GM18519 (cell line): ENCODE results near the gene ASPSCR1.

Source experiments
- ATAC-seq: cut with Tn5 transposase; IDR thresholded peaks from one replicate; pipeline ENCODE4 v1.9.1; 2021; ENCODE audit warnings: mild to moderate bottlenecking, moderate library complexity; ENCODE audit not compliant: unreplicated experiment, low FRiP score

Gene ASPSCR1

DNA sequence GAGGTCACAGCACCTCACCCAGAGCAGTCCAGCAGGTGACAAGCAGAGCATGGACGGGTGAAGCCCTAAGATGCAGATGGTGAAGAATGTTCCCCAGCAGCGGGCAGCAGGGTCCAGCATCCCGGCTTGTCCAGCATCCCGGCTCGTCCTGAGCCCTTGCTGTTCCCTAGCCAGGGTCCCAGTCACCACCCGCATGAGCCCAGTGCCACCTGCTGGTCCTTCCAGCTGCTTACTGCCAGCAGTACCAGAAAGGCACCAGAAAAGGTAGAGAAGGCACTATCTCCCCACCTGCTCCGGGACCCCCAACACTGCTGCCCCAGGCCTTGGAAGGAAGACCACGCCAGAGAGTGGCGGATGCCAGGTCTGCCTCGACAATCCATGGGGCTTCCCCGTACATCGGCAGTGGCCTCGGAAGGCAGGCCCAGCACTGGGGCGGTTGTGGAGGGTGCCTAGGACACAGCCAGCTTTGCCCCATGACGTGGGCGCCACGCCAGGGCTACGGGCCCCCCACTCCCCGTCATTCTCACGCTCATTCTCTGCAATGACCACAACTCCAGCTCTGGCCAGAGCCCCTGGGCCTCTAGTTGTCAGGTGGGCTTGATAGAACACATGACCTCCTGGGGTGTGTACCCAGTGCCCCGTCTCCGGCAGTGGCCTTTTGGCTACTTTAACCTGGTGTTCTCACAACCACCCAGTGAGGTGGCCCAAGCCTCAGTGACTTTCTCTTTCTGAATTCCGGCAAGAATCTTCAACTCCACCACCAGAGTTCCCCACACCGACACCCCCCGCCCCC is 43.9 kb downstream of the ASPSCR1 start:
- ATAC-seq, result no peak

DNA sequence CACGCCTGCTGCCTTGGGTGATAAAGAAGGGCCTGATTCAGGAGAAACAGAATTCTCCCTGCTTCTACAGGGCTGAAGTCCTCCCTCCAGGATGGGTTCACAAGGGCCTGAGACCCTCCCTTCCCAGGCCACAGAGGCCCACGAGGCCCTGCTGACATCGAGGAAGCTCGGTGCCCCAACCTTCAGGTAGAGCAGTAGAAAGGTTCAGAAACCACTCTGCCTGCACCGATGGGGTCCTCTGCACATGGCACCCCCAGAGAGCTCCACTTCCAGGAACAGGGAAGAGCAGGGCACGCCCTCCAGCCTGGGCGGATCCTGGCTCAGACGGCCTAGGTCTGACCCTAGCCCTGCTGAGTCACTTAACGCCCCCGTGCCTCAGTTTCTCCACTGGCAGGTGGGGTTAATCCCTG is 44.5 kb downstream of the ASPSCR1 start:
- ATAC-seq, result no peak

DNA sequence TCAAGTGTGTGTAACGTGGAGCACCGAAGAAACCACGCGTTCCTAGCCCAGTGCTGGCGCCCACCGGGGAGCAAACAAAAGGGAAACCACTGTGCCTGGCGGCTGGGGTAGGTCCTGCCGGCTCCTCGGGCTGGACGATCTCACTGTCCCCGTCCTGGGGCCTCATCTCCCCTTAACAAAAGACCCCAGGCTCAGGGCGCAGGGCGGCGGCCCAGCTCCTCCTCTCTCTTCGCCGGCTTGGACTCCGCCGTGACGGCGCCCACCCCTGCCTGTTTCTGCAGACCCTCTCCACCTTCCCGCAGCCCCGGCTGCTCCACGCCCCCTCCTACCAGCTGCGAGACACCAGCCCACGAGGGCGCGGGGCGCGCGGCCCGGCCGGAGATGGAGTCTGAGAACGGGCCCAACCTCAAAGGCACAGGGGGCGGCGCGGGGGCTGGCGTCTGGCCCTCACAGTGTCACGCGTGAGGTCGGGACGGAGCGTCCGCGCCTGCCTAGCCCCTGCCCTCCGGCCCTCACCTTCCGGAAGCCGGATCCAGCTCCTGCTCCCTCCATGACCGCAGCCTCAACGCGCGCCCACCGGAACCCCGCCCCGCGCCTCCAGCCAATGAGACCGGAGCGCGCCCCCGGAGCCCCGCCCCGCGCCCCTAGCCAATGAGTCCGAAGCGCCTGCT is 45.0 kb downstream of the ASPSCR1 start, which contains the start of gene CENPX:
Gene CENPX, minus strand, starts transcription at position 569 of the 671 bp plus-strand sequence. Its CDS starts 17 bp downstream, at position 552.
- peak; percentile 29 for ATAC-seq

DNA sequence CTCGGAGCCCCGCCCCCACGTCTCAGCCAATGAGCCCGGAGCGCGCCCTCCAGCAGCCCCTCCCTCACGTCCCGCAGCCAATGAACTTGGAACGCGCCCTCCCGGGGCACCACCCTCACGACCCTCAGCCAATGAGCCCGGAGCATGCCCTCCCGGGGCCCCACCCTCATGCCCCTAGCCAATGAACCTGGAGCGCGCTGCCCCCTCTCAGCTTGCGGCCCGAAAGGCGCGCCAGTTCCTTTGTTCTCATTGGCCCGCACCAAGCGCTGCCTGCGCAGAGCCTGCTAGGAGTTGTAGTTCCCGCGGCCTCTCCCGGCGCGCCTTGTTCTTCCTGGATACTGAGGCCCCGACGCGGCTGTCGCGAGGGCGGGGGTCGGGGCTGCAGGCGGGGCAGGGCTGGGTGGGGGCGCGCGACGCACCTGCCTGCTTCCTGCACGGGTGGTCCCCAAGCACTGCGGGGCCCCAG is 45.6 kb downstream of the ASPSCR1 start, which contains the start of gene LRRC45:
Gene LRRC45, plus strand, starts transcription at position 325 of the 466 bp plus-strand sequence. CDS start 339 bp downstream, outside the sequence.
- ATAC-seq, result peak; percentile 72

DNA sequence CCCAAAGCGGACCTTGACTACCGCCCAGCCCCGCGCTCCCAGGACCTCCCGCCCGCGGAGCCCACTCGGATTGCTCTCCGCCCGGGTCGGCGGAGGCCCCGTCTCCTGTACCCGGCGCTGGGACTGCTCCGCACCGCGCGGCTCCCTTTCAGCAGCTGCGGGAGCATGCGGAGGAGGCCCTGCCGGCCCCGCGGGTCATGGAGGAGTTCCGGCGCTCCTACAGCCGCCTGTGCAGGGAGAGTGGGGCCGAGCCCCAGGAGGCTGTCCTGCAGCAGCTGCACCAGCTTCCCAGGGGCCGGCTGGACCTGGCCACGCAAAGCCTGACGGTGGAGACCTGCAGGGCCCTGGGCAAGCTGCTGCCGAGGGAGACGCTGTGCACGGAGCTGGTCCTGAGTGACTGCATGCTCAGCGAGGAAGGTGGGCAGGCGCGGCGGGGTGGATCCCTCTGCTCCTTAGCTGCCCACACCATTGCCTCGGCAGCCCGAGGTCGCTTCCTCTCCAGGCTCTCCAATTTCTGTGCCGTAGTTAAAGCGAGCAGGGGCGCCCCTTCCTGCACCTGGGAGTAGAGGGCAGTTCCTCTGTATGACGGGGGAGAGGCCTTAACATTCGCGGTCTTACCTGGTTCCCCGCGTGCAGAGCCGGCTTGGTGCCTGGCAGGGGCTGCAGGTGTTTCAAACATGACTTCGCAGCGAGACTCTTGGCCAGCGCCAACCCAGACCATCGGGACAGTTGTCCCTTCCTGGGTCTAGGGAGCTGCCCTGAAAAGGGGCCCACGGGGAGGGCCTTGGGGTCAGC is 46.2 kb downstream of the ASPSCR1 start:
- ATAC-seq, result peak; percentile 13

DNA sequence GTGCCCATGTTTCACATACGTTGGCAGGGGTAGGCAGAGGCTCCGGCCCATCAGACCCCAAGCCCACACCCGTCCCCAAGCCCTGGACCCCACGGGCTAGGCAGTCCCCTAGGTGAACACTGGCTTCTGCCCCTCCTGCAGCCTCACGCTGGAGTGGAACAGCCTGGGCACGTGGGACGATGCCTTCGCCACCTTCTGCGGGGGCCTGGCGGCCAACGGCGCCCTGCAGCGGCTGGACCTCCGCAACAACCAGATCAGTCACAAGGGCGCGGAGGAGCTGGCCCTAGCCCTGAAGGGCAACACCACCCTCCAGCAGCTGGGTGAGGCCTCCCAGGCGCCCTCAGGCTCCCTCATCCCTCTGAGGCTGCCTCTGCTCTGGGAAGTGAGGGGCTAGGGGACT is 47.4 kb downstream of the ASPSCR1 start:
- ATAC-seq, result no peak

DNA sequence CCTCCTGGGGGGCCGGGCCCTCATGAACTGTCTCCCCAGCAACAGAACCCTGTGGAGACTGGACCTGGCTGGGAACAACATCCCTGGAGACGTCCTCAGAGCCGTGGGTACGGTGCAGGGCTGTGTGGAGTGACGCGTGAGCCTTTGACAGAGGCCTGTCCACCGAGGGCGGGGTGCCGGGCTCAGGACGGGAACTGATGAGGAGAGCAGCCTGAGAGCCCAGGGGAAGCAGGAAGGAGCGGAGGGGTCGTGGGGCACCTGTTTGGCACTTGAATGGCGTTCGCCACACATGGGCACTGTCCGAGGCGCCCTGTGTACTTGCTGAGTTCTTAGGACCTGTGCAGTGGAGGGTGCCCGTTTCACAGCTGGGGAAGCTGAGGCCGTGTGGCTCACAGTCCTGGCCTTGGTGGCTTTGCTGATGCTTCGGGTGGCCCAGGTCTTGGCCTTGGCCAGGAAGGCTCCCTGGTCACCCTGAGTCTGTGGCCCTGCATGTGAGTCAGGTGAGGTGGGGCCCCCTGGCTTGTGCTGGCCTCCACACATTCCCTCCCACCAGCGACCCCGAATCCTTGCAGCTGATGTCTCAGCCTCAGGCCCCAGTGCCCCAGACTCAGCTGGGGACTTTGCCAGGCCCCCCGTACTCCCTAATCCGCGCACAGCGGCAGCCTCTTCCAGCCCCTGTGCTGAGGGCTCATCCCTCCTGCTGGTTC is 48.1 kb downstream of the ASPSCR1 start:
- no peak for ATAC-seq

DNA sequence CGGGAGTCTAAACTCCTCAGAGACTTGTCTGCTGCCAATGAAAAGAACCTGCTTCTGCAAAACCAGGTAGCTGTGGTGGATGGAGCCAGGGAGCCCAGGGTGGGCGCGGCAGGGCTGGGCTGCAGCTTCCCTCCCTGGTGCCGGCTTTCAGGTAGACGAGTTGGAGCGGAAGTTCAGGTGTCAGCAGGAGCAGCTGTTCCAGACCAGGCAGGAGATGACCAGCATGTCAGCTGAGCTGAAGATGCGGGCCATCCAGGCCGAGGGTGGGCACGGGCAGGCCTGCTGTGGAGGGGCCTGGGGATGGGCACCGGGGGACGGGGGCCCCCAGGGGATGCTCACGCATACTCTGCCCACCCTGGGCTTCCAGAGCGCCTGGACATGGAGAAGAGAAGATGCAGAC is 50.8 kb downstream of the ASPSCR1 start:
- no peak for ATAC-seq

DNA sequence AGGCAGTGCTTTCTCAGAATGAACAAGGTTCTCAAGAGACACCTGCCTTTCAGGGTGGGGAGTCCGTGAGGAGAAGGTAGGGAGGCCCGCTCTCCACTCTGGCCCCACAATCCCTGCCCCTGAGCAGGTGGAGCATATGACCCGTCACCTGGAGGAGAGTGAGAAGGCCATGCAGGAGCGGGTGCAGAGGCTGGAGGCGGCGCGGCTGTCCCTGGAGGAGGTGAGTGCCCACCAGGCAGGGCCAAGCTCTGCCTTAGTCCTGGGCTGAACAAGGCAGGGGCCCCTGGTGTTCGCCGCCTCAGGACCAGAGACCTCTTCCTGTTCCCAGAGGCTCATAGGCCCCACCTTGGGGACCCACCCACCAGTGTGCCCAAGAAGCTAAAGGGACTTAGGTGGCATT is 51.5 kb downstream of the ASPSCR1 start:
- no peak for ATAC-seq

DNA sequence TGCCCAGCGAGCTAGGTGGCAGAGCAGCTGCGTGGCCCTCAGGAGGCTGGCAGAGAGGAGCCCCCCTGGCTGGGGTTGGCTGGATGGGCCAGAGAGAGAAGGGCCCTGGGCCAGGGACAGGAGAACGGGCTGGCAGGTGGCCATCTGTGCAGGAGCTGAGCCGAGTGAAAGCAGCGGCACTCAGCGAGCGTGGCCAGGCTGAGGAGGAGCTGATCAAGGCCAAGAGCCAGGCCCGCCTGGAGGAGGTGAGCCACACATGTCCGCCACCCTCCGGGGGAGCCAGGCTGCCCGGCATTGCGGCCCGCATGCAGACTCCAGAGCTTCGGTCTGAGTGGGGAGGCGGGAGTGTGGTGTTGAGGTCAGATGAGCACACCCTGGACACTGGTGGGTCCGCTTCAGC is 52.0 kb downstream of the ASPSCR1 start:
- no peak for ATAC-seq

DNA sequence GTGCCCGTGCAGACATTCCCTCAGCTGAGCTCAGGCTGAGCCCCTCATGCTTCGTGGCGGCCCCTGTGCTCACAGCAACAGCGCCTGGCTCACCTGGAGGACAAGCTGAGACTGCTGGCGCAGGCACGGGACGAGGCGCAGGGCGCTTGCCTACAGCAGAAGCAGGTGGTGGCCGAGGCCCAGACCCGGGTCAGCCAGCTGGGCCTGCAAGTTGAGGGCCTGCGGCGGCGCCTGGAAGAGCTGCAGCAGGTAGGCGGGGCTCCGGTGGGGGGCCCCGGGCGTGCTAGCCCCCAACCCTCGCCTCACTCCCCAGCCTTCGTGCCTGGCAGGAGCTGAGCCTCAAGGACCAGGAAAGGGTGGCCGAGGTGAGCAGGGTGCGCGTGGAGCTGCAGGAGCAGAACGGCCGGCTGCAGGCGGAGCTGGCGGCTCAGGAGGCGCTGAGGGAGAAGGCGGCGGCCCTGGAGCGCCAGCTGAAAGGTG is 52.6 kb downstream of the ASPSCR1 start:
- ATAC-seq, result no peak

DNA sequence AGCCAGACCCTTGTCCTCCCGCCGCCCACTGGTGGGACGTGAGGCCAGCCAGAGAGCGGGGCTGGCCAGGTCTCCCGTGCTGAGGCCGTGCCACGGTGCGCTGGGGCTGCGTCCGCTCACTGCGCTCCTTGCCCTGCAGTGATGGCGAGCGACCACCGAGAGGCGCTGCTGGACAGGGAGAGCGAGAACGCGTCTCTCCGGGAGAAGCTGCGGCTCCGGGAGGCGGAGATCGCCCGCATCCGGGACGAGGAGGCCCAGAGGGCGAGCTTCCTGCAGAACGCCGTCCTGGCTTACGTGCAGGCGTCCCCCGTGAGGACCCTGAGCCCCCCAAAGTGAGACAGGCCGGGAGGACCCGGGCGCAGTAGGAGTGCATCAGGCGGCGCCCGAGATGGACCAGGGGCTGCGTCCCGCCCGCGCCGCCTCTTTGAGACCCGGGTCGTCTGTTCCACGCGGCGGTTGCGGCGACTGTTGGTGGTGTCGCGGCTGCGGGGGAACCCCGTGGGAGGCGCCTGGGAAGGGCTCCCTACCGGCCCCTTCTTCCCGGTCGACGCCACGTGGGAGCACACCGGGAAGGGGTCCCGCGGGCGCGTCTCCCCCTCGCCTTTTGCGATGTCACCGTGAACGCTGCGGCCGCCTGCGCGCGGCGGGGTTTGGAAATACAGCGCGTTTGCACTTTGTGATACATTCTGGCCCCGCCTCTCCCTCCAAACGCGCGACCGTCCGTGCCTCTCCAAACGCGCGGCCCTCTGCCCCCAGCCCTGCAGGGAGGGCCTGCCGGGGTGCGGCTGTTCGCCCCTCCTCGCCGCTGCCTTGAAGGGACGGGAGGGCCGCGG is 53.3 kb downstream of the ASPSCR1 start:
- no peak for ATAC-seq

DNA sequence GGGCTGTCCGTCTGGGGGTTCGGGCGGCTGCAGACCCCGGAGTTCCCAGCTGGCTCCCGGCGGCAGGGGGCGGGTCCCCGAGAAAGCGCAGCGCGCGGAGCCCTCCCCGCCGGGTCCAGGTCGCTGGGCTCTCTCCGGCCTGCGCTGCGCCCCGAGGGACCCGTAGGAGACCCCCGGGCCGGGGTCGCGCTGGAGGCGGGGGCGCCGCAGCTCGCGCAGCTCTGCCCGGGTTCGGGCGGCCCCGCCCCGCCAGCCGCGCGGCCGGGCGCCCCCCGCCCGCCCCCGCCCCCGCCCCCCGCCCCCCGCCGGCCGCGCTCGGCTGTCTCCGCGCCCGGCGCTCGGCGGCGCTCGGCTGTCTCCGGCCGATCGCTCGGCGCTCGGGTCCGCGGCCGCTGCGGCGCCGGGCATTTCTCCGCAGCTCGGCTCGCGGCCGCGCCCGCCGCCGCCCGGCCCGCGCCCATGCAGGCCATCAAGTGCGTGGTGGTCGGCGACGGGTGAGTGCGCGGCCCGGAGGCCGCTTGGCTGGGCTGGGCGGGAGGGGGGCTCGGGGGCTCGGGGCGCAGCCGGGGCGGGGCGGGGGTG is 54.0 kb downstream of the ASPSCR1 start, which contains the start of gene RAC3:
Gene RAC3, plus strand, starts transcription at position 376 of the 582 bp plus-strand sequence. Its CDS starts 84 bp downstream, at position 460.
- no peak for ATAC-seq

DNA sequence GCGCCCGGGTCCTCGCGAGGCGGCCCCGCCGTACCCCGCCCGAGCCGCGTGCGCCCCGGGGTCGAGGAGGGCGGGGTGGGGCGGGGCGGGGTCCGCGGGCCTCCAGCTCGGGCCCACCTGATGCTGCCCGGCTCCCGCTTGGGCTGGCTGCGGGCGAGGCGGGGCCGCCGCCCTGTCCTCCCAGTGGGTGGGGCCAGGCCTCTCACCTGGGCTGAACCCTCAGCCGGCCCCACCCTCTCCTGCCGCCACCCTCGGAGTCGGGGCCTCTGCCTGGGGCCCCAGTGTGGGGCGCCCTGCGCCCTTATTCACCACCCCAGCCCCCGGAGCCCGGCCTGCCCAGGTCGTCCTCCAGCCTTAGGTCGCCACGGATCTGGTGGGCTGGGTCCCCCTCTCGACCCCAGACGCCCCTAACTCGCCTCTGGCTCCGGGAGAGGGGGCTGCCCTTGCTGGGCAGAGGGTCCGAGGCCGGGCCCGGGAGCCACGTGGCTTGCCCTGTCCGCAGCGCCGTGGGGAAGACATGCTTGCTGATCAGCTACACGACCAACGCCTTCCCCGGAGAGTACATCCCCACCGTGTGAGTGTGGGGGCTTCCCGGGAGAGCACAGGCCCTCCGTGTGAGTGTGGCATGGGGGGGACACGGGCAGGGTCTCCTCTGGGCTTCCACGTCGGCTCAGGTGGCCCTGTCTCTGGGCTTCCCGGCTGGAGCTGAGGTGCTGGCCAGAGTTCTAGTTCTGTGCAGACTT is 54.6 kb downstream of the ASPSCR1 start:
- no peak for ATAC-seq

DNA sequence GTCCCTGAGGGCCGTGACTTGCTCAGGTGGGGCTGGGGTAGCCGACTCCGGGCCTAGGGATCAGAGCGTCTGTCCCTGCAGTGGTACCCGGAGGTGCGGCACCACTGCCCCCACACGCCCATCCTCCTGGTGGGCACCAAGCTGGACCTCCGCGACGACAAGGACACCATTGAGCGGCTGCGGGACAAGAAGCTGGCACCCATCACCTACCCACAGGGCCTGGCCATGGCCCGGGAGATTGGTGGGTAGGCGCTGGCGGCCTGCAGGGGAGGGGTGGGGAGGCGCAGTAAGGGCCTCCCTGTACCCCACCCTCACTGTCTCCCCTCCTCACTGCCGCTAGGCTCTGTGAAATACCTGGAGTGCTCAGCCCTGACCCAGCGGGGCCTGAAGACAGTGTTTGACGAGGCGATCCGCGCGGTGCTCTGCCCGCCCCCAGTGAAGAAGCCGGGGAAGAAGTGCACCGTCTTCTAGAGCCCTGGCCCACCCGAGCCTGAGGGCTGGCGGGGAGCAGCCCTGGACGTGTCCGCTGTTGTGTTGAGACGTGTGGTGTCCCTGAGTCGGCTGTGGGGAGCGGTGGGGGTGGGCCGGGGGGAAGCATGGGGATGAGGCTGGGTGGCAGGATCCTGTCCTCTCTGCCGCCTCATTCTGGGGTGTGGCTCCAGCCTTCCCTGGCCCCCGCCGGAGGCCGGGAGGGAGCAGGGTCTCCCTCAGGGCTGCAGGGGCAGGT is 56.1 kb downstream of the ASPSCR1 start:
- ATAC-seq, result no peak

DNA sequence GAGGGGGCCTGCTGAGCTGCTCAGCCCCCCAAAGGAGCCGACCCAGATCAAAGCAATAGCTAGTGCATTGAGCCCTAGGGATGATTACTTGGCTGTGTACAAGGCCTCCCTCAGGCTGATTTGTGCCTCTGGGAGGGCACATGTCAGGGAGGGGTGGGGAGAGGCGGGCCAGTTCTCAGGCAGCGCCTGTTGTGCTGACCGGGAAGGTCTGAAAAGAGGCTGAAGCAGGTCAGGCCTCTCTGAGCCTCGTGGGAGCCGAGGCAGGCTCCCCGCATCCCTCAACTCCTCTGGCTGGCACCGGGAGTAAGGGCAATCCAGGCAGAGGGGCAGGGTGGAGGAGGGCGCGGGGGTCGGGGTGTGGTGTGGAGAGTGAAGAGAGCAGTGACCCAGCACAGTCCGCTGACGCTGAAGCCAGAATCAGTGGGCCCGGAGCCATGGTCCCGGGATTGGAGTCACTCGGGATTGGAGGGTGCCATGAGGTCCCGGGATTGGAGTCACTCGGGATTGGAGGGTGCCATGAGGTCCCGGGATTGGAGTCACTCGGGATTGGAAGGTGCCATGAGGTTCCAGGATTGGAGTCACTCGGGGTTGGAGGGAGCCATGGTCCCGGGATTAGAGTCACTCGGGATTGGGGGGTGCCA is 57.1 kb downstream of the ASPSCR1 start:
- no peak for ATAC-seq

DNA sequence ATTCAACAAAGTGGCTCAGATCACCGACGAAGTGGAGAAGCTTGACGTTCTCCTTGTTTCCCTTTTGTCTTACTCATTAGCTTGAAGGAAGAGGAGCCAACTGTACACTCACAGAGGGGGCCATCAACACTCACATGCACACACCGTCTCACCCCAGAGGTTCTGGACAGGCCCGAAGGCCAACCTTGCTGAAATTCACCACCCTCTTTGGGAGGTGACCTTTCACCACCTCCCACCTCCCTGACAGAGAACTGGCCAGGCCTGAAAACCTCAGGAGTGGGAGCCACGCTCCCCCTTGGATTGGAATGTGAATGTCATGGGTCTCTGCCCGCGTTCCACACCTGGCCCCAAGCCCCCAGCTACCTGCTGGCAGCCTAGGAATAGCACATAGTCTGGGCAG is 58.1 kb downstream of the ASPSCR1 start:
- ATAC-seq, result no peak
